ENCODE data around the gene WFS1. TPM values are rescaled to one million over a fixed set of nuclear protein-coding genes. Genes with fewer than 3 reads are reported as not detected.

The WFS1 gene
- total and polyA plus RNA-seq, 2 of the 8 experiments (the other 6 are each of a cell fraction or from before 2014, with no cell fraction given) = 29.1 to 43.1 TPM

DNA sequence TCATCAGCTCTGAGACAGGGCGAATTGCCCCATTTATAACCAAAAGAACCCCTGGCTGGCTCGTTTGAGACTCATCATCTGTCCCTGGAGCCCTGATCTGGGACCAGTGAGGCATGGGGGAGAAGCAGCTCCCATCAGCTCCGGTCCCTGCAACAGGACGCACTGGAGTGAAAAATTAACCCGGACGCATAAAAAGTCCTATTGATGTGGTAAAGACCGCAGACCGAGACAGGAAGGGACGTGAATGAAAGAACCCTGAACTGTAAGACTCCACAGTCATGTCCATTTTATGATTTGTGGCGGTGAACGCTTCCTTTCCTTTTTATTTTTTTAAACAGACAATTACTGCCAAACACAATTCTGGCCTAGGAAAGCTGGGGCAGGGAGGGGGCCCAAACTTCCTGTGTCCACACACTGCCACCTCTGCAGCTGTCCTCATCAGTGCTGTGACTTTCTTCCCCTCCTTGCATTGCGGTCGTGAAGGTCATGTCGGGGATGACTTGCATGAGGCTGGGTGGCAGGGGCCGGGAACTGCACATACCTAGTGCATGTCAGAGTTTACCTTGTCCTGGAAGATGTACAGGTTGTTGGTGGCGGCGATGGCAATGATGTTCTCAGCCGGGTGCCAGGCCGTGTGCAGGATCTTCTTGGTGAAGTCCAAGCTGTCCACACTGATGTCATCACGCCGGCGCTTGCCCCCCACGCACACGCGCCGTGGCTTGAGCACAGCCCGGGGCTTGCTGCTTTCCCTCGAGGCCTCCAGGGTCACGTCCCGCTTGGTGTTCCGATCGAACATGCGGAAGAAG is 53.3 kb downstream of the WFS1 start:
- Histone ChIP-seq H3K4me1 (replicated peaks in 1 of 4; ENCODE audit: control insufficient read depth in 3 of 4, insufficient read depth in 4 of 4, low read length in 3 of 4) (peaks cover 0 to 8% (median 3%) of the 10 kb centered on the region in 4 experiments; a peak in 3 of 7 replicates), H3K14ac (ENCODE audit: insufficient read length) (no peak overlapping the region), H4K5ac (ENCODE audit: insufficient read length, low read depth, low read length) (no peak overlapping the region), H3K4me3 (ENCODE audit: extremely low read depth in 1 of 4, insufficient read depth in 2 of 4, low read depth in 3 of 4, low read length in 4 of 4) (no peak overlapping the region), H3K79me1 (ENCODE audit: low read depth, low read length) (no peaks in the 10 kb centered on the region), H3K79me2 (ENCODE audit: control insufficient read depth in 1 of 2, insufficient read depth in 2 of 2, low read length in 2 of 2) (no peaks in the 10 kb centered on the region), H3K4me2 (ENCODE audit: insufficient read depth in 1 of 2, low read depth in 2 of 2, low read length in 2 of 2) (no peak overlapping the region), H2AK5ac (ENCODE audit: low read depth, low read length) (no peak overlapping the region), H3K18ac (ENCODE audit: extremely low read depth, low read length) (no peak overlapping the region), H3K9ac (replicated peaks in 1 of 4; ENCODE audit: extremely low read depth in 1 of 4, low read depth in 3 of 4, low read length in 3 of 4) (no peak overlapping the region), H4K91ac (replicated peaks; ENCODE audit: insufficient read length, low read length) (no peak overlapping the region), H3K9me3 (ENCODE audit: insufficient read depth in 2 of 2, low read depth in 1 of 2, low read length in 1 of 2) (no peaks in the 10 kb centered on the region; a peak in 1 of 4 replicates), H3K27ac (ENCODE audit: low read depth, low read length) (no peak overlapping the region), H2BK12ac (ENCODE audit: low read depth, low read length) (no peak overlapping the region), H2BK20ac (ENCODE audit: low read length) (no peak overlapping the region), H3K27me3 (replicated peaks in 1 of 4; ENCODE audit: control insufficient read depth in 3 of 4, extremely low read depth in 1 of 4, insufficient read depth in 3 of 4, low read length in 3 of 4) (no peaks in the 10 kb centered on the region), H2BK5ac (ENCODE audit: low read depth, low read length) (no peak overlapping the region), H4K8ac (ENCODE audit: extremely low read depth, insufficient read depth, low read length) (no peak overlapping the region), H4K20me1 (replicated peaks in 1 of 2; ENCODE audit: control insufficient read depth in 1 of 2, insufficient read depth in 2 of 2, low read length in 2 of 2) (no peaks in the 10 kb centered on the region), H3K23ac (ENCODE audit: insufficient read length) (no peak overlapping the region), H3K4ac (replicated peaks; ENCODE audit: insufficient read length, low read depth, low read length) (no peak overlapping the region), H3K36me3 (ENCODE audit: control insufficient read depth in 2 of 4, insufficient read depth in 4 of 4, low read length in 3 of 4) (no peaks in the 10 kb centered on the region), H3K56ac (replicated peaks; ENCODE audit: insufficient read length, low read depth, low read length) (no peak overlapping the region), H2BK120ac (replicated peaks; ENCODE audit: low read depth, low read length) (no peak overlapping the region), H2AFZ (ENCODE audit: low read length) (no peak overlapping the region), H2BK15ac (ENCODE audit: low read length) (no peak overlapping the region), H3K23me2 (ENCODE audit: low read depth, low read length) (no peaks in the 10 kb centered on the region)
- TF ChIP-seq JUN (IDR thresholded peaks at IDR 0.05; ENCODE audit: low read depth, low read length) (no peak), POU5F1 (IDR thresholded peaks at IDR 0.05; ENCODE audit: low read depth, low read length) (no peak), CHD2 (IDR thresholded peaks at IDR 0.05; ENCODE audit: low read length) (no peak)
- DNase-seq (ENCODE audit: low read depth in 1 of 2, low spot score in 2 of 2) (no peak), FAIRE-seq (no peak)
- WGBS, 2 experiments (ENCODE audit: extremely low coverage in 1 of 2, insufficient coverage in 1 of 2, insufficient read length in 1 of 2, insufficient replicate concordance in 2 of 2, low coverage in 1 of 2, low lambda C conversion rate in 2 of 2, missing lambda C conversion rate in 1 of 2) = 91% methylated on average over 33 of the region's 33 CpGs; no CpG with 5 or more reads in 1 of the 2 experiments
- ChIA-PET POLR2A (ENCODE audit: partially characterized antibody) (interaction anchor here (1.2 to 1.4 kb wide), 2 partner anchors 9 to 15 kb away, joined by 3 to 4 read pairs; no protein-coding TSS in a partner anchor), CTCF (ENCODE audit: partially characterized antibody) (interaction anchor here (0.5 to 22.3 kb wide), 8 partner anchors 9 to 435 kb away, joined by 3 to 908 read pairs (median 6); partner anchors contain the start of gene WFS1)
